GM20000 (cell line): ENCODE results near the gene RHO.

ENCODE experiments used
- DNase-seq: peaks from one replicate; pipeline ENCODE4 v3.0.0; 2012; ENCODE audit warnings: low spot score
- TF ChIP-seq, protein P1 (sequence below): IDR thresholded peaks from 2 replicates; pipeline ENCODE4 v1.5.1; 2012; ENCODE audit warnings: mild to moderate bottlenecking, control low read depth; ENCODE audit errors: extremely low read depth, missing control alignments

Gene RHO

GRCh38 chr3:129571605-129572547 lies 43.4 kb downstream of the RHO start:
- TF ChIP-seq, protein P1, sequence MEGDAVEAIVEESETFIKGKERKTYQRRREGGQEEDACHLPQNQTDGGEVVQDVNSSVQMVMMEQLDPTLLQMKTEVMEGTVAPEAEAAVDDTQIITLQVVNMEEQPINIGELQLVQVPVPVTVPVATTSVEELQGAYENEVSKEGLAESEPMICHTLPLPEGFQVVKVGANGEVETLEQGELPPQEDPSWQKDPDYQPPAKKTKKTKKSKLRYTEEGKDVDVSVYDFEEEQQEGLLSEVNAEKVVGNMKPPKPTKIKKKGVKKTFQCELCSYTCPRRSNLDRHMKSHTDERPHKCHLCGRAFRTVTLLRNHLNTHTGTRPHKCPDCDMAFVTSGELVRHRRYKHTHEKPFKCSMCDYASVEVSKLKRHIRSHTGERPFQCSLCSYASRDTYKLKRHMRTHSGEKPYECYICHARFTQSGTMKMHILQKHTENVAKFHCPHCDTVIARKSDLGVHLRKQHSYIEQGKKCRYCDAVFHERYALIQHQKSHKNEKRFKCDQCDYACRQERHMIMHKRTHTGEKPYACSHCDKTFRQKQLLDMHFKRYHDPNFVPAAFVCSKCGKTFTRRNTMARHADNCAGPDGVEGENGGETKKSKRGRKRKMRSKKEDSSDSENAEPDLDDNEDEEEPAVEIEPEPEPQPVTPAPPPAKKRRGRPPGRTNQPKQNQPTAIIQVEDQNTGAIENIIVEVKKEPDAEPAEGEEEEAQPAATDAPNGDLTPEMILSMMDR = no peak

GRCh38 chr3:129572603-129573002 lies 44.2 kb downstream of the RHO start:
- TF ChIP-seq, protein P1 = no peak
- no peak for DNase-seq

More at GRCh38 chr3:129571605-129572547, 43.4 kb downstream of the RHO start:
- DNase-seq = no peak

DNA sequence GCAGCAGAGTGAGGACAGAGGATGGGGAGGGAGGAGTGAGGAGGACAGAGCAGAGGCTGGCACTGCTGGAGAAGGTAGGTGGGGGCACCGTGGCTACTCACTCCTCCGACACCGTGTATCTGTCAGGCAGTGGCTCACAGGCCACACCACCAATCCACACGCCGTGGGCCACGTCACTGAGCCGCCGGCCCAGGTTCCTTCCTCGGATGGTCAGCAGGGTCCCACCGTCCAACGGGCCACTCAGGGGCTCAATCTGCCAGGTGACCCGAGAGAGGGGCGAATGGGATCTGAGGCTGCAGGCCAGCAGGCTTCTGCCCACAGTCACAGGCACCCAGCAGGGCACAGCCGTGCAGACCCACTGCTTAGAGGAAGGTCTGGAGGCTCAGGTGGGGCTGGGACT lies 45.1 kb downstream of the RHO start:
- no peak for DNase-seq
- TF ChIP-seq, protein P1 = no peak

DNA sequence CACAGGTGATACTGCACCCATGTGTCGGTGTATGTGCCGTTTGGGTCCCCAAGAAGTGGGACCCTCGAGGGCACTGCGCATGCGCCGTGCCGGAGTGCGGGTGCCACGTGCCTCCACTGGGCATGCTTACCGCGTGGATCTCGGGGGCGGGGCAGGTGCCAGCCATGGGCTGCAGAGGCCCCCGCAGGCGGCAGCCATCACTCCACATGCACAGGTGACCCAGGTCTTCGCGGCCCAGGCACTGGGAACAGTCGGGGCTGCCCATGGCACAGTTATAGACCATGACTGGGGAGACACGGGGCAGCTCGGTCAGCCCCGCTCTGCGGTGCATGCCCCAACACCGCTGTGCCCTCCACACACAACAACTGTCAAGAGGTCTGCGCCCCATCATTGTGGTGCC lies 45.8 kb downstream of the RHO start:
- TF ChIP-seq, protein P1 = no peak
- DNase-seq = no peak

GRCh38 chr3:129575233-129575996 lies 47.0 kb downstream of the RHO start:
- TF ChIP-seq, protein P1 = no peak

GRCh38 chr3:129575997-129576384 lies 47.6 kb downstream of the RHO start:
- DNase-seq = no peak
- TF ChIP-seq, protein P1 = no peak

More at GRCh38 chr3:129575233-129575996, 47.0 kb downstream of the RHO start:
- DNase-seq = no peak
